Middle frontal gyrus (tissue), 1 donor: Measurements from ENCODE around the gene SP110.

Experiments
- DNase-seq: peaks from one replicate; pipeline ENCODE4 v3.0.0-alpha.2; 2015; ENCODE audit warnings: low spot score; ENCODE audit errors: extremely low spot score

SP110 gene

DNA sequence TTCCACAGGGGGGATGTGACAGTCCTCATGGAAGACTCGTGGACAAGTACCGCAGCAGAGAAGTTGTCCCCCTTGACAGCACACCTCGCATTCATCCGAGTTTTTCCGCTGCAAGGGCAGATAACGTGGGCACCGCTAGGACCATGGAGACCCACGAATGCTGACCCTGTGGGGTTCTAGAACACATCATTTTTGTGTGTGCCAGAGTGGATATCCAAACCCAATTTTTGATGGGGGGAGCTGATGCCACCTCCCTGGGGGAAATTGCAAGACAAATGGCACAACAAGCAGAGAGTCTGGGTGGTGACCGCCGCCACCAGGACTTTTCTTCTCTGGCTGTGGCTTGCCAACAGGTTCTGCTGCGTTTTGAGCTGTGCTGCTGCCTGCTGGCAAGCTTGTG lies 46.9 kb downstream of the SP110 start:
- no peak for DNase-seq

DNA sequence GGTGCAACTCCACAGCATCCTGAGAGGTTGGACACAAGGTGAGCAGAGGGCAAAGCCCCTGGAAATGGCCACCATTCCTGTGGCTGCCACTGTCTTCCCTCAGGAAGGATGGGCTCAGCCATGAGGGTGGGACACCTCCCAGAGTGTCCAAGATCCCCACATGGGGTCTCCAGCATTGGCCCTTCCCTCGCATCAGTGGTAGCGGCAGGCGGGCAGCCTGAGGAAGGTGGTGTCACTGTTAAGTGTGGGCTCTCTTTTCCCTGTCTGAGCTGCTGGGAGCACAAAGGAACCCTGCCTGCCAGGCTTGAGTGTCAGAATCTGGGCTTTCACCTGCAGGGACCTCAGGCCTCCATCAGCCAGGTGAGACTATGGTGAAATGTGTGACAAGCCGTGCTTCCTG lies 47.6 kb downstream of the SP110 start:
- DNase-seq, result no peak

GRCh38 chr2:230170532-230170931 lies 49.3 kb downstream of the SP110 start:
- DNase-seq, result no peak

GRCh38 chr2:230166557-230167170 lies 53.1 kb downstream of the SP110 start:
- no peak for DNase-seq

- no peak for DNase-seq
These were observed 55.6 kb downstream of the SP110 start for GRCh38 chr2:230164139-230164538.

GRCh38 chr2:230162981-230163380 lies 56.8 kb downstream of the SP110 start:
- no peak for DNase-seq

- DNase-seq, result no peak
These were observed 58.6 kb downstream of the SP110 start for GRCh38 chr2:230161184-230161583.

GRCh38 chr2:230160112-230160660 lies 59.6 kb downstream of the SP110 start:
- no peak for DNase-seq

- no peak for DNase-seq
These were observed 61.3 kb downstream of the SP110 start for GRCh38 chr2:230158468-230158867.

- DNase-seq, result no peak
These were observed 62.7 kb downstream of the SP110 start for GRCh38 chr2:230156782-230157699.

DNA sequence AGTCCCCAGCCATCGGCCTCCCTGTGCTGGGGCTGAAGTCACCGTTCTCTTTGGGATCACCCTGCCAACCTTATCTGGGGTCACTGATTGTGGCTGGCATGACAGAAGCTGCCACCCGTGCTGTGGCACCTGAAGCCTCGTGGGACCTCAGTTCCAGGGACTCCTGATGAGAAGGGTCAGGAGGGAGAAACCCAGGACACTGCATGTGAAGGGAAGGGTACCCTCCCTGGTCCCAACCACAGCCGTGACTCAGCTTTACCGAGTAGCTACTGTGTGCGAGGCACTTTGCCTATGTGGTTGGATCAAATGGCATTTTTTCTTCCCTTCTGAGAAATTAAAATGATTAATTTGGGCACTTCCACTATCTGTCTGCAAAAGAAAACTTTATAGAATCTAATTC lies 64.4 kb downstream of the SP110 start:
- no peak for DNase-seq

- DNase-seq, result no peak
These were observed 66.3 kb downstream of the SP110 start for GRCh38 chr2:230153390-230153976.

DNA sequence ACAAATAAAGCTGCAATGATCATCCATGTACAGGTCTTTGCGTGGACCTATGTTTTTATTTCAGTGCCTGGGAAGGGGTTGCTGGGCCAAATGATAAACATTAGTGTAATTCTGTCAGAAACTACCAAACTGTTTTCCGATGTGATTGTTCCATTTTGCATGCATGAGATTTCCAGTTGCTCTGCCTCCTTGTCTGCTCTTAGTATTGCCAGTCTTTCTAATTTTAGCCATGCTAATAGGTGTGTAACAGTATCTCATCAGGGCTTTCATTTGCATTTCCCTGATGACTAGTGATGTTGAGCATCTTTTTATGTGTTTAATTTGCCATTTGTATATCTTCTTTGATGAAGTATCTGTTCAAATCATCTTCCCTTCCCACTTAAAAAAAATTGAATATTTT lies 67.5 kb downstream of the SP110 start:
- DNase-seq, result no peak

GRCh38 chr2:230144355-230144754 lies 75.4 kb downstream of the SP110 start:
- no peak for DNase-seq

DNA sequence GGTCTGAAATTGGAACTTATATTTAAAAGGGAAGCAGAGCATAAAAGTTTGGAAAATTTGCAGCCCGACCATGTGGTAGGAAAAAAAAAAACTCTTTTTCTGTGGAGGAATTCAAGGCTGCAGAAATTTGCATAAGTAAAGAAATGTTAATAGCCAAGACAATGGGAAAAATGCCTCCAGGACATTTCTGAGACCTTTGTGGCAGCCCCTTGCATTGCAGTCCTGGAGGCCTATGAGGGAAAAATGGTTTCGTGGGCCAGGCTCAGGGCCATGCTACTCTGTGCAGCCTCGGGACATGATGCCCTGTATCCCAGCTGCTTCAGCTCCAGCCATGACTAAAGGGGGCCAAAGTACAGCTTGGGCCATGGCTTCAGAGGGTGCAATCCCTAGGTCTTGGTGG lies 79.1 kb downstream of the SP110 start:
- no peak for DNase-seq

DNA sequence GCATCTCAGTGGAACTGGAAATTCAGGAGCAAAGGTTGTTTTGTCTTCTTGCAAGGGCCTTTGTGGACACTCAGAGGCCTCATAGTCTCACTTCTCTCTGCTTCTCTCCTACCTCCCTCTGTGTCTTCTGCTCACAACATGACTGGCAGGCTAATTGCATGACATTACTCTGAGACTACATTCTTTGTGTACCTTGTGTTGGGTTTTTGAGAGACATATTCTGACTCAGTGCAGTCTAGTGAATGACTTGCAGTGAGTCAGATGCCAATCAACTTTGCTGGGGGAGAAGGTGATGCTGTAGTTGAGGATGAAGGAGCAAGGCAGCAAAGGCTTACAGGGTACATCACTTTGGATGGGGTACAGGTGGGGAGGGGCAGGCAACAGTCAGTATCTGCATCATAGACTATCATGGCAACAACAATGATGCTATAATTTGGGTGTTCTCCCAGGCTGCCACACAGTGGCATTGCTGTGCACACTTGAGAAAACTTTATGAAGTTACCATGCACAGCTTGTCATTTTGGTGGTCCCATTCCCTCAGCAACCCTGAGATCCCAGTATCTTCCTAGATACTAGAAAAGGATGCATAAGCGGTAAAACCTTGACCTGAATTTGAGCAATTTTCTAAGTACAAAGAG lies 81.8 kb downstream of the SP110 start:
- DNase-seq, result no peak

- DNase-seq, result no peak
These were observed 84.7 kb downstream of the SP110 start for GRCh38 chr2:230135130-230135525.

DNA sequence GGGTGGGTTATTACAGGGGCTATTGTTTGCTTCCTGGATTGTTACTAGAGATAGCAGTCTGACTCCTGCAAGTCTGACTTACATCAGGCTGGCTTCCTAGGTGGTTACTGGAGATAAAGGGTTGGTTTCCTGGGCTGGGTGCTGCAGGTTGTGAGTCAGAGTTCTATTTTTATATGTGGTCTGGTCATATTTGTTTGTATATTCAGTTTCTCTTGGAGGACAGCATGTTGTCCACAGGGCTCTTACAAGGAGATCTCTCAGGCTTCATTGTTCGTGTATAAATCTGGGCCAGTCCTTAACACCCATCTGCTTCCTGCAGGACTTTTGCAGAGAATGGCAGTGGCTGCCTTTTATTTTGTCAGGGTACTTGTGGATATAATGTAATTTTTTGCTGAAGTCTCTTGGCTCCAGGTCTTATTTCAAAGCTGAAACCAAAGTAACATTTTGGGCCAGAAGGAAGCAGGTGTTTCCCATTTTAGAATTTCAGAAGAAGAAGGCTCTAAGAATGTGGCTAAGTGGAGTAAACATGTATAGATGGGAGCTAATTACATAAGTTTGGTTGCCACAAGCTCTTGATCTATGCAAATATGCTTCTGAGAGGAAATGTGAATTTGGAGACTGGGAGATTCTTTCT lies 85.2 kb downstream of the SP110 start:
- DNase-seq, result no peak

DNA sequence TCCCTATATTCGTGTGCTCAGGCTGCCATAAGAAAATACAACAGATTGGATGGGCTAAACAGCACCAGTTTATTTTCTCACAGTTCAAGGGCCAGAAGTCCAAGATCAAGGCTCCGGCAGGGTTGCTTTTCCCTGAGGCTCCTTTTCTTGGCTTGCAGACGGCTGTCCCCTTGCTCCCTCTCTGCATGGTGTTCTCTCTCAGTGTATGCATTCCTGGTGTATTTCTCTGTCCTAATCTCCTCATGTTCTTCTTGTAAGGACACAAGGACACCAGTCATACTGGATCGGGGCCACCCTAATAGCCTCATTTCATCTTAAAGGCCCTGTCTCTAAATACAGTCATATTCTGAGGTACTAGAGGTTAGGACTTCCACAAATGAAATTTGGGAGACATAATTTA lies 88.4 kb downstream of the SP110 start:
- no peak for DNase-seq

- no peak for DNase-seq
These were observed 89.0 kb downstream of the SP110 start for GRCh38 chr2:230130668-230131364.

DNA sequence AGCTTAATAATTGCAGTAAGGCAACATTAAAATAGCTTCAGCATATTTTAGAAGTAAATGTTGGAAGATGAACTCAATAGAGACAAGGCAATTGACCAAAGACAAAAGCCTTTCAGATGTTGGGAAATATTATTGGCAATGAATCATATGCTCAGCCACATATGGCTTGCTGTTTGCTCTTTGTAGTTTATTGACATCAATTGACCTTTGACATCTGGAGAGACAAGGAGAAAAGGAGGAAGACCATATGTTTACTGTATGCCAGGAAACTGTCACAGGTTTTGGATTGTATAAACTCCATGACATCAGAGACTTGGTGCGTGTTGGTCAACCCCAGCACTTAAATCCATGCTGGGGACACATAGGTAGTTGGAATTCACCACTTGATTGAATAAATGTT lies 90.4 kb downstream of the SP110 start:
- DNase-seq, result no peak
